HPDE6-E6E7 (cell line): Measurements from ENCODE around the gene ACTL6B.

ENCODE experiments used
- DNase-seq: peaks from one replicate; pipeline ENCODE4 v3.0.0; 2011; ENCODE audit warnings: missing footprints; ENCODE audit errors: extremely low spot score

ACTL6B gene

GRCh38 chr7:100627238-100627549 lies 29.1 kb downstream of the ACTL6B start:
- DNase-seq = no peak

DNA sequence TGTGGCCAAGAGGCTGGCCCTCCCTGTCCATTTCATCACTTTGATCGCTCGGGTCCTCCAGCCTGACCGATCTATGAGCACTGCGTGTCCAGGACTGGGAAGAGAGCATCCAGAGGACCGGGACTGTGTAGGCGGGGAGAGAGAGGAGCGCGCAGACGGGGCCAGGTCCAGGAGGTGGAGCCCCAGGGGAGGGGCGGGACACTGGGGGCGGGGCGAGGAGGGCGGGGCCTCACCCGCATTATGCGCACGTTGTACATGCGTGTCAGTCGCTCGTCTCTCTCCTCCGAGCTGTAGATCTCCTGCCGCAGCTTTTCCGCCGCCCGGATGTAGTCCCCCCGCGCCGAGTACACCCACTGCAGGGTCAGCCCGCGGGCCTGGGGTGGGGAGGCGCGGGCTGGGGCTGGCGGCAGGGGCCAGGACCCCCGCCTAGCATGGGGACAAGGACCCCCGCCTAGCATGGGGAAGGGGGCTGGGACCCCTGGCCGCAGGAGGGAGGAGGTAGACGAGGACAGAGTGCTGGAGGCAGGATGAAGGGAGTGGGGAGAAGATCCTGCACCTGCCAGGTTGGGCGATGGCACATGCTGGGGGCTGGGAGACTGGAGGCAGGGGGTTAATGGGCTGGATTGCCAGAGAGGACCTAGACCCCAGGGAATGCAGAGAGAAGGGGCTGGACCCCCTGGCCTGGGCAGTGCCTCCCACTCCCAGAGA lies 29.6 kb downstream of the ACTL6B start:
- DNase-seq = peak; percentile 95

GRCh38 chr7:100626055-100626454 lies 30.2 kb downstream of the ACTL6B start:
- no peak for DNase-seq

- DNase-seq = no peak
Measured at GRCh38 chr7:100623951-100624824, 32.1 kb downstream of the ACTL6B start.

DNA sequence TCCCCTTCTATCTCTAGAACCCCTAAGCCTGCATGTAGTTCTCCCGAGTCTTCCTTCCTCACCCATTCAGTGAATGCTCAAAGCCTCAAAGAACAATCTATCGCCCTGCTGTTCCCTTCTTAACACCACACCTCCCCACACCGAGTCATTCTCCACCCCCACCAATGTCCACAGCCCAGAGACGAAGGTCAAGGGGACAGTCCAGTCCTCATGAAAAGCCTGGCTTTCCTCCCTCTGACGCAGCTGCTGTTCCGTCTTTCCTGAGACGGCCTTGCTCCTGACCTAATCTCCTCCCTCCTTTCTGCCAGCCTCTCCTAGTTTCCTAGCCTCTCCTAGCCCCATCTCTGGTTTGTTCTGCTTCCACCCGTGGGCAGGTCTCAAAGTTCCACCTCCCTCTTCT lies 34.7 kb downstream of the ACTL6B start:
- DNase-seq = no peak

DNA sequence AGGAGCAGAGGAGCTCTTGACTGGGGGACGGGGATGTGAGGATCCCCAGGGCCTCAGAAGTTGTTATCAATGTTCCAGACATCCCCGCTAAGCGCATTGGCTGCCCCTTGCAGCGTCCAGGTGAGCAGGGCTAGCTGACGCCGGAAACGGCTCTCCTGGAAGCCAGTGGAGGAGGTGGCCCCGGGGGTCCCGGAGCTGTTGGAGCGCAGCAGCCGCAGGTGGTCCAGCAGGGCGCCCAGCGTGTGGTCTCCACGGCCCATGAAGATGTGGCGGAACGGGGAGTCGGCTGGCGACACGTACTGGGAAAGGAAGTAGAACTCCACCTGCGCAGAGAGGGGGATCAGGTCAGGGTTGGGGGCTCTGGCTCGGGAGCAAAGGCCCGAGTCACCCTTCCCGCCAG lies 35.4 kb downstream of the ACTL6B start:
- DNase-seq = no peak

DNA sequence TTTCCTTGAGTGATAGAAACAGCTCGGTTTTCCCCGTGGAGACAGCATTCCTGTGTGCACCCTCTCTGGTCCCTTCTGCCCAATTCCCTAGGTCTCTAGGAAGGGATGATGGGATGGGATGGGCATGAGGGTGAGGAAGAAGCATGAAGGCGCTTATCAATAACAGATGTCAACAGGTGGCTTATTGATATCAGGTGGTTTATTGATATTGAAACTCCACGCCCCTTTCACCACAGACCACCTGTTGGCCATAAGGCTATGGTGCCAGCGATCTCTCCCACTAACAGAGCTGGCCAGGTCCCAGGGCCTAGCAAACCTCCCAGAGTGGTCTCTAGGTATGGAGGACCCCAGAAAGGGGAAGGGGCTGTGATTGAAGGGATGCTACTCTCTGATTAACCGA lies 36.0 kb downstream of the ACTL6B start:
- DNase-seq = no peak

GRCh38 chr7:100614308-100614861 lies 41.9 kb downstream of the ACTL6B start:
- no peak for DNase-seq

DNA sequence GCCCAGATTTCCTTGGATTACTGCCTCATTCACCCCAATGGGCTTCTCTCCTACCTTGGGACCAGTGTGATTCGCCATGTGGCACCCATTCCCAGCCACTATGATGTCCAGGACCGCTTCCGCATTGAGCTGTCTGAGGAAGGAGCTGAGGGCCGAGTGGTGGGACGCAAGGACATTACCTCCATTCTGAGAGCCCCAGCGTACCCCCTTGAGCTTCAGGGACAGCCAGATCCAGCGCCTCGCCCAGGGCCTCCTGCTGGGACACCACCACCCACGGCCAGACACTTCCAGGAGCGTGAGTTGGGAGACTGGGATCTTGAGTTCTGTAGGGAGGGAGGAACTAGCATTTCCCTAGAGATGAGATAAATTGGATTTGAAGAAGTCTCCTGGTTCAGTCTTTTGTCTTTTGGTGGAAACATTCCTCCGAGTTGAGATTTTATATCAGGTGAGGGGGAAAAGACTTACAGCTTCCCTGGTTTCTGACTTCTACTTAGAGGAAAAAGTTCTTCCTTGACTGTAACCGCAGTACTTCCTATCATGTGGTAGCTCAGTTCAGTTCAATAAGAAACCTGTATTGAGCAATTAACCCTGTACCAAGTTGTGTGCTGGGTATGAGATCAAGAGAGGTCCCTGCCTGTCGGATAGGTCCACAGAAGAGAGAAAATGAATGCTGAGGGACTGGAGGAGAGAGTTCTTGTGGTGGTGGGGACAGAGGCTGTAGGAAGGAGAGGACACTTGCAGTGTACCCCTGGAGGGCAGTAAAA lies 42.7 kb downstream of the ACTL6B start:
- DNase-seq = no peak

- no peak for DNase-seq
Measured at GRCh38 chr7:100612730-100613390, 43.4 kb downstream of the ACTL6B start.

DNA sequence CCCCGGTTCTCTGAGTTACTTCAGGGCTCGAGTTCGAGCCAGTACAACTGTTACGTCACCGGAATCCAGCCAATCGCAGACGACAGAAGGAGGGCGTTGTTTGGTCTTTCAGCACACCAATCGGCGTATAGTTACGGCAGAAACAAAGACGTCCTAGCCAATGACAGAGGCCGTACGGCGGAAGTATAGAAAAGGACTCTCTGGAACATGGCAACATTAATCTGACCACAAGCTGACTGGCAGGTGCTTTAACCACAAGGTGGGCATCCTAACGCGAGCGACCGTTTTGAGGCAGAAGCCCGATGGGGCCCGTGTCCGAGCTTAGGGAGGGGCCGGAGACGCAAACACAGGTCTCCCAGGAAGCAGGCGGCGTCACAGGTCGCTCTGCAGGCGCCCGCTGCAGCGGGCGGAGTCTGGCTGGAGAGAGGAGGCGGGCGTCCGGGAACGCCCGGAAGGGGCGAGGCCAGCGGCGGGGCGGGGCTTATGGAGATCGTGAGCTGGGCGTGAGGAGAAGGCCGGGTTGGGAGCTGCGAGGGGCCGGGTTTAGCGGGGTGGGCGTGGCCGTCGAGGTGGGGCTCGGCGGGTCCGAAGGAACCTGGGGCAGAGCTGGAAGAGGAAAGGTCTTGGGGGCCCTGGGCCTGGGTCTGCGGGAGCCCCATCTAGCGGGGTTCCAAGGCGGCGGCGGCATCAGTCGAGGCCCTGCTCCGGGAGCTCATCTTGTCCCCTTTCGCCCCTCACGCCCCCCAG lies 44.1 kb downstream of the ACTL6B start, which contains the start of gene MOSPD3:
MOSPD3 (plus strand) TSS at position 558 of the 747 bp plus-strand sequence. CDS start 252 bp downstream, outside the sequence.
- DNase-seq = peak; percentile 99

DNA sequence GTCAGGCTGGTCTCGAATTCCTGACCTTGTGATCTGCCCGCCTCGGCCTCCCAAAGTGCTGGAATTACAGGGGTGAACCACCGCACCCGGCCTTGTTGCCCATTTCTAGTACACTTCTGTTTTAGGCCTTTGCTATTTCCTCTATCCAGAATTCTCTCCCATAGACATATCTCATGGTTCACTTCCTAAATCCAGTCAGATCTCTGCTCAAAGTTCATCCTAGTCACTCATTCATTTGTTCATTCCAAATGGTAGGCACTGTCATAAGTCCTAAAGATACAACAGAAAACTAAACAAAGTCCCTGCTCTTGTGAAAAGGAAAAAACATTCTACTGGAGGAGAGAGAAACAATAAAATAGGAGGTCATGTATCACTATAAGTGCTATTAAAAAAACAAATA lies 46.3 kb downstream of the ACTL6B start:
- DNase-seq = no peak

GRCh38 chr7:100607111-100607510 lies 49.1 kb downstream of the ACTL6B start:
- DNase-seq = no peak

GRCh38 chr7:100606313-100606712 lies 49.9 kb downstream of the ACTL6B start:
- no peak for DNase-seq

GRCh38 chr7:100604976-100605911 lies 51.0 kb downstream of the ACTL6B start:
- DNase-seq = no peak

- DNase-seq = peak; percentile 80
Measured at GRCh38 chr7:100604028-100604975, 51.9 kb downstream of the ACTL6B start.

GRCh38 chr7:100603726-100604027 lies 52.6 kb downstream of the ACTL6B start:
- DNase-seq = no peak

GRCh38 chr7:100602889-100603725 lies 53.1 kb downstream of the ACTL6B start:
- DNase-seq = no peak
